GM19372 (cell line): ENCODE data around the gene FOXP1.

Experiments
- ATAC-seq: cut with Tn5 transposase; IDR thresholded peaks from one replicate; pipeline ENCODE4 v1.9.1; 2021; ENCODE audit warnings: mild to moderate bottlenecking, low read depth, moderate library complexity; ENCODE audit not compliant: unreplicated experiment

Gene FOXP1

DNA sequence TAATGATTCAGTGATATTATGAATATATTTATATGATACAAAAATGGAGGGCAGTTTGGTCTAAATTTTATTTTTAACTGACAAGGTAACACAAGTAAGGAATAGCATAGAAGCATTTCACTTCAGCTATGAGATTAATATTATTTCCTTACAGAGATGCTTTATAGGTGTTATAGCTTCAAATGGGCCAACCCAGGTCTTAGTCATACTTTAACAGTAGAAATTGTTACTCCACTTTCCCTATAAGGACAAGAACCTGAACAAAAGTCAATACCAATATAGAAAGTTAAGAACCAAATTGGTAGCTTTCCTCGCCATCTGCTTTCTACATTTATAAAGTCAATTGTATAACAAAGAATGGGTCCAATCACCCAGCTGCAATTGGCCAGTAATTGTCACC is 570.6 kb downstream of the FOXP1 start:
- no peak for ATAC-seq

DNA sequence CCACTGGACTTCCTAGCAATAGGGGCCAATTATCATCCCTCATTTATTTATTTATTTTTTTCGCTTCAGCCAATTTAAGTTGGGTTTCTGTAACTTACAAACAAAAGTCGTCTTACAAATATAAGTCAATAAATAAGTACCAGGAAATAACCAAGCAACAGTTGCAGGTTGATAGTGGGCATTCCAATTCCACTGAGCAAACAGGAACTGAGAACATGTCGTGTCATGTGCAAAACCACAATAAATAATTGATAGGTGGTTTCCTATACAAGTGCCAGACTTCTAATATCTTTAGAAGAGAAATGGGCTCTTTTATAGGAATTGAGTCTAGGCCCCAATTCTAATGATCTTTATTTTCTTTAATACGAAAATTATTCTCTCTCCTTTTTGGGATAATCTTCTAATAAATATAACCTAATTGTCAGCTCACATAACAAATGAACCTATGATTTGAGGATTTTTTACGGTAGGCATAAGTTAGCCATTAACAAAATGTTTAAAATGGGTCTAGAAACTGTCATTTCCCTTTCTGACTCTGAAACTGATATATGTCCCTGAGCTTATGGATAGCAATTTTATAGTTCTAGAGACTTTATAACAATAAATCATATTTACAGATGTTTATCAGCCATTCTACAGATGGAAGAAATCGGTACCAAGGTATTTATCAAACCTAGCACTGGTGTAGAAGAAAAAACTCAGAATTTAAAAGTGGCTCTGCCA is 571.8 kb downstream of the FOXP1 start:
- ATAC-seq: peak; percentile 72

DNA sequence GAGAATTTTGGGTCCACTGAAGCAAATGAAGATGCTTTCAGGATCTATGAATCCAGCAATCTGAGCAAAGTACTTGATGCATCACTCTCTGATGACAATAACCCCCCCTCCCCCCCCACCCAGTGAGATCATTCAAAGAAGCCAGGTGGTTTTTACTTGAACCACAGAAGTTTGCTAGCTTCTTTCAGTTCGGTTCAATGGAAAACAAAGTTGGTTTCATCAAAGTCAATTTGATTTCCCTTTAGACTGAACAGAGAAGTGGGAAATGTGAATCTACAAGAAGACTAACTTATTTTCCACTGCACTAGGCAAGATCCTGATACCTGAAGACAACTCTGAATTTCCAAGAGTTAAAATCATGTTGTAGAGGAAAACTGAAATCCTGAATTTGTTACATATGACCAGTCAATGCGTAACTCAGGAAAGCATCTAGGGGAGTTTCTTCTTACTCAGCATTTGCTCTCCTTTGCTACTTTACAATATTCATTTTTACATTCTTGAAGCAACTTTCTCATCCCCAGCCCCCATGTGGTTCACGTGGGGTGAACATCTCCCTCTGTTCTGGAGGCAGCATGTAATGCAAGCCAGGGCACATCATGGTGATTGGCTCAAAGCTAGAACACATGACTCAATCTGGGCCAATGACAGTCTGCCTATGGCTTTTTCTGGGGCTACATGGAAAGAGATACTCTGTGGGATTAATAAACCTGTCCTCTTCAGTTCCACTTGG is 572.6 kb downstream of the FOXP1 start:
- peak; percentile 74 for ATAC-seq

DNA sequence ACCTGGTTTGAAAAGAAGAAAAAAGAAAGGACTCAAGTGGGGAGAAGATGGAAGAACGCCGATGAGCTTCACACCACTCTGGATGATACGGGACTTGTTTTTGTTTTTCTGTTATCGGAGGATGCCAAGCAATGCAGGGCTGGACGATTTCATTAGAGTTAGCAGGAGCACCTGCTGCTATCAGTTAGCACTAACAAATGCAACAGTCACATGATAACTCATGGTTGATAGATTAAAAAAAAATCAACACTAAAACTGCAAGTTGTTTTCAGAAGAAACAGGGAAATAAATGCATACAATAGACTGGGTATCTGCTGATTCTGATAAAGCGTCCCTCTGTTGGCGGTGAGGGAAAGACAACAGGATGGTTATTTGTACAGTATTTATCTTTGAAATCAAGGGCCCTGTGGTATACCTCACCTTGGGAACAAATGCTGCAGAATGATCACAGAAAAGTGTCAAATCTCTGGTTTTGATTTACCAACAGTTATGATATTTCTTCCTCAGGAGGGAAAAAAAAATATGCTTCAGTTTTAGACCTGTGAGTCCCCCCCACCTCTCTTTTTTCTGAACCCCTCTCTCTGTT is 575.1 kb downstream of the FOXP1 start:
- ATAC-seq: no peak

DNA sequence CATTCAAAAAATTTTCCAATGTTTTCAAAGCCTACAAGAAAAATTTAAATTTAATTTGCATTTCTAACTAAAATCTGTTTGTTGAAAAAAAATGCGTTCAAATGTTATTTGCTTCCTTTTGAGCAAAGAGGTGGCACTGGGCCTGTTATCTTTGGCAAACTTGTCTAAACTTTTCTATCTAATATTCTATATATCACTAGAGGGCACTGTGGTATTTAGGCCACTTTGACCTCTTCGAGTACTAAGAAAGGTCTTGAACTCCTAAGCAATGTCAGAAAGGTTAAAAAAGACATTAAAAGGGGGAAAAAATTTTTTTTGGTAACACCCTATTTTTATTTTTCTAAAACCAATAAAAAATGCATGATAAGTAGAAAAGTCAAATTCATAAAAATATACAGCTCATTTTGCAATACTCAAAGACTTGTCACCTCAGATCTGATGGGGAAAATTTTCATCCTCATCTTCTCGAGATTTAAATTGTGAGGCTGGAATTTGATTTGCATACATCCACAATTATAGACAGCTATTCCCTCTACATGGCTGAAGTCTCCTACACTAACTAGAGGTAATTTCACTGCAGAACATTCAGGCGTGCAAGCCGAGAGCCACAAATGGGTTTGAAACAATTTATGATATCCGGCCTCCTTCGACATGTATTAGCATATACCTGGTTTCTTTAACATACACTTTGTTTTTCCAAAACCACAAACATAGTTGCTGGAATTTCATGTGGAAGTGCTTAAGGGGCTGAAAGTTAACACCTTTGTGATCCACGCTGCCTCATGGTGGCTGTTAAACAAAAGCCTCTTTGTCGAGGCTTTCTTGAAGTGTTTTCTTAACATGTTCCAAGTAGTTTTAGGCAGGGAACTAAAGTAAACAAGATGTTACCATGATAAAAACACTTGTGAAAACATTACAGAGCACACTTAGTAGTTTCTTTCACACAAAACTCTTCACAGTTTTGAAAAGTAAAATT is 576.4 kb downstream of the FOXP1 start:
- ATAC-seq: no peak

DNA sequence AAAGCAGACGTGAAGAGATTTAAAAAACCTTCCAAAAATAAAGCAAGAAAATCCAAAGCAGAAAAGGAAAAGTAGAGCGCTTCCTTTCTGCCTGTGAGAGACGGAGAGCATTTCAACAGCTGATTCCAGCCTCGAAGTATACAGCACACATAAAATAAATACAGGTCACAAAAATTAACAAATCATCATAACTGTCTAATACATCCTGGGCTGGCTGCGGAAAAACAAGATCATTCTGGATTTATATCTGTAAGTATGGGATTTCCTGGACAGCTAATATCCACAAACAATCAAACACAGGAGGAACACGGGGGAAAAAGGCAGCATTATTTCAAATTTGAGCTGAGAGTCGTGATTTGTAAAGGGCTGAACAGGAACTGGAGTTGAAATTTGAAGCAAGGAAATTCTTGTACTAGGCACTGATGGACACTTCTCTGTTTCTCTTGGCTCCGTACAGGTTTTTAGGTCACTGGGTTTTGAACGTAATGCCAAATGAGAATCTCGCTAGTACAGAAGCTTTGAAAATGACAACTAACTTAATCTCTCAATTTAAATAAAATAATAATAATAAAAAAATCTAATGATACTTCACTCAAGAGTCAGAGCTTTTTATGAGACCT is 577.7 kb downstream of the FOXP1 start:
- no peak for ATAC-seq

DNA sequence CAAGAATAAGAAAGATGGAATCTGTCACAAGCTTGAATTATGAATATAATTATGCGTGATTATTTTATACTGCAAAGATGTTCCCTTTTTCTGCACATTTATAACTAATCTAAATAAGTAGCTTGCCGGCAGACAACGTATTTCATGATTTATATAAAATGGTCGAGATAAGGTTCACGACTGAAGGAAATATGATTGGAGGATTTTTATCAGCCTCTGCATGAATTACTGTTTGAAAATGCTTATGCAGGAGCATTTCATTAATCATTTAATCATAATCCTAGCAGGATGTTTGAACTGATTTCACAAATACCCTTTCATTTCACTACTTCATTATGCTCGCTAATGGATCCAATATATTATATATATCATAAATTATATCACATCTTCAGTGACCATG is 580.0 kb downstream of the FOXP1 start:
- no peak for ATAC-seq

DNA sequence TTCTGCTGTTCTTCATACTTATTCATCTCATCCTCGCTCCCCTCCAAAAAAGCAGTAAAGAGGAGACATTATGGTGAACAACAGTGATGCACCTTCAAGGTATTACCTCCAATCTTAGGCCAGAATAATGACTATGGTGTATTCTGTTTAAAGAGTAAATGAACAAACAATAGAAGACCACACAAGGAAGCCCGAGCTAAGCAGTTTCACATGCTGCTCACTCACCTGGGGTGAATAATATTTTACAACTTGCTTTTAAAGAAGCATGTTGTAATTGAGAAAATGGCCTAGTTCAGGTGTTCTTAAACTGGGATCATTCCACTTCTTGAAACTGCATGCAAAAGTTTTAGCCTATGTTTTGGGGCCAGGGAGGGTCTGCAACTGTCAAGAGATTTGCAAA is 581.2 kb downstream of the FOXP1 start:
- ATAC-seq: no peak

DNA sequence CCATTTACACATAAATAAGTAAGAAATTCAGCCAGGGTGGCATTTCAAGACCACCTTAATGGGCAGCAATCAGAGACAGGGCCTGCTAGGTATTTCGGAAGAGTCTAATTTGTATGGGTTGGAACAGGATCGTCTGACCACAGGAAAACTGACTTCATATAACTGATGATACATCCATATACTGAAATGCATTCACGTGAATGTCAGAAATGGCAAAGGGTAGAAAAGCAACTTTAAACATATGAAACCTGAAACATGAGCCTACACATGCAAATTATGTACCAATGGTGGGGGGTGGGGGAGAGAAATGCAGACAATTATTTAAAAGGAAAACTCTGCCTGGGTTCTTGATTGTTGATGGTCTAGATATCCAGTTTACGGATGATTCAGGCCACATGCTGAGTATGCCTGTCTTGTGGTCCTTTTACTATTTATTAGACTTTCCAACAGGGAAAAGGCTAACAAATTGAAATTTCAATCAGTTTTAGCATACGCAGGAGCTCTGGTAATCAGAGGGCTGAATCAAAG is 582.2 kb downstream of the FOXP1 start:
- ATAC-seq: no peak

DNA sequence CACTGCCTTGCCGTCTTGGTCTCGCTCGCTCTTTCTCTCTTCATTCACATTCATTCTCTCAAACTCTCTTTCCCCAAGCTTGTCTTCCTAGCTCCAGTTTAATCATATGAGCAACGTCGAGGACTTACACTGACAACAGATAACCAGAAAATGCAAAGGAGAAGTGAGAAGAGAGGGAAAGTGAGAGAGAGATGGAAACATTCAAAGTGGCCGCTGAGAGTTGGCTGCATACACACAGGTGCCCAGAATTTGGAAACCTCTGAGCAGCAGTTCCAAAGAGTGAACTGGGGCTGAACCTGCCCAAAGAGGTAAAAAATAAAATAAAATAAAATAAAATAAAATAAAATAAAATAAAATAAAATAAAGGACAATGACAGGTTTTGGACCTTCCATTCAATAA is 583.0 kb downstream of the FOXP1 start:
- ATAC-seq: no peak

DNA sequence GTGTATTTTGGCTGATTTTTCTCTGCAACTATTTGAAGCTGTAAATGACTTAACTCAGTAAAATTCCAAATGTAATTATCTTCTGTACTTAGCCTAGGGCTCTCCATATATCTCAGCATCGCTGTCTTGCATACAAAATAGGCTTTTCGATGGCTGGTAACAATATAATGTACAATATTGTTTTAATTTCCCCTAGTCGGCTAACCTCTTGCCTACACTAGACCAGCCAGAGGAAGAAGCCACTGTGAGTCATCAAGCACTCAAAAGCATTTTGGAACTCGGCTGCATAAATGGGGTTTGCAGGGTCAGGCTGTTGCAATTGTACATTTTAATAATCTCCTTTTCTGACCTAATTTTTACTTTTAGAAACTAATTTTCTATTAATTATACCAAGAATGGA is 583.8 kb downstream of the FOXP1 start:
- ATAC-seq: no peak

DNA sequence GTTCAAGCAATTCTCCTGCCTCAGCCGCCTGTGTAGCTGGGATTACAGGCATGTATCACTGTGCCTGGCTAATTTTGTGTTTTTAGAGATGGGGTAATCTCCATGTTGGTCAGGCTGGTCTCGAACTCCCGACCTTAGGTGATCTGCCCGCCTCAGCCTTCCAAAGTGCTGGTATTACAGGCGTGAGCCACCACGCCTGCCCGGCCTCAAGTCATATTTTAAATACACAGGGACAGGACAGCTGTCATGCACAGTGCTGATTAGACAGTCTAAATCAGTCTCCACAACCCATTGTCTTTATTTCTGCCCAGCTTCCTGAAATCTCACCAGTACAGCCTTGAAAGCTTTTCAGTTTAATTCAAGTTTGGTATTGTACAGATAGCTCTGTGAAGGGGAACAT is 587.4 kb downstream of the FOXP1 start:
- no peak for ATAC-seq

DNA sequence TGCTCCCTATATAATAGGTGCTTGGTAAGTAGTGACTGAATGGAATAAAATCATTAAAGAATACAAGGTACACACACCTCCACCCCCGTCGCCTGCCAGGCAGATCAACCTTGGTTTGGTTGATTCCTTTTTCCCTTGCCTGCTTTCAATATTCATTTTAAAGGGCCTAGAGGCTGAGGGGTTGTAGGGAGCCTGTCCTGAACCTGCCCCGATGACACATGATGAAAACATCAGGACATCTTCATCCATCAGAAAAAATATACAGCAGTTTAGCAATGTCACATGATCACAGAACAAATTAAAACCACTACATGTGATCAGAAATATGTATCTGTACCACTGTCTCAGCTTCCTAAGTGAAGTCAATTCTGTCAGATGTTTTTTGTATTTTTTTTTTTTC is 588.9 kb downstream of the FOXP1 start:
- no peak for ATAC-seq

DNA sequence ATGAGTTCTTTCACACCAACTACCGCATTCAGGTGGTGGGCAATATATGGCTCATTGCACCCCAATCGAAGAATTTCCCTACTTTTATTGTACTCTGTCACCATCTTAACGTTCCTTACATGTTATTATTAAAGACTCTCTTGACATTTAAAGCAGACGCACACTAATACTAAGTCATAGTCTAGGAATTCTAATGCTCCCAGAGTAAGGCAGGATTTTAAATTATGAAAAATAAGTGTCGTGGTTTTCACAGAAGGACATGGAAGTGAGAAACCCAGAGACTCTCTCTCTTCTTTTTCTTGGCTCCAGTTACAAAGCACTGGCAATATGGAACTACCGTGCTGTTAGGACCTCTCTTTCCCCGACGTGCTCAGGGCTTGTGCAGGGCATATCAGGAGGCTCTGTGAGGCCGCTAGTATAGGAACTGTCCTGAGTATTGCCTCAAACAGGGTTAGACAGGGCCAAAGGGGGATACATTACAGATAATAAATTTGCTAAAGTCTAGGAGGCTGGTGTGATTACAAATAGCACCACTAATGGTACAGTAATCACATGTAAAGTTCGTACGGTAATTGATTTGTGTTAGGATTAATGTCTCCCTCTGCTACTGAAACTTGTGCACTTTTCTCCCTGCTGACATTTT is 590.8 kb downstream of the FOXP1 start:
- no peak for ATAC-seq

DNA sequence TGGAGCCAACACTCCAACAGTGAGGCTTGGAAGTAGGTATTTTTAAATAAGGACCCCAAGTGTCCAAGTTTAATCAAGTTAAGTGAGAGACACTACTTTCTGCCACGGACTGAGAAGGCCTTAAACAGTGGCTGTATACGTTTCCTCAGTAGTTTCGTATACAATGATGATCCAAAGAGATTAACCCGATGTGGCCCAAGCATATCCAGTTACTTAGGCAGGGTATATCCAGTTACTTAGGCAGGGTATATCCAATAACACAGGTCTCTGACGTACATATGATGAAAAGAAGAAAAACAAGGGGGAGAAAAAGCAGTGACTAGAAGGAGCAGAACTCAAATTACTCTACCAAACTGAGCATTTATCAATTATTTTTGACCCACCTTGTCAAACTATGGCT is 591.4 kb downstream of the FOXP1 start:
- no peak for ATAC-seq

DNA sequence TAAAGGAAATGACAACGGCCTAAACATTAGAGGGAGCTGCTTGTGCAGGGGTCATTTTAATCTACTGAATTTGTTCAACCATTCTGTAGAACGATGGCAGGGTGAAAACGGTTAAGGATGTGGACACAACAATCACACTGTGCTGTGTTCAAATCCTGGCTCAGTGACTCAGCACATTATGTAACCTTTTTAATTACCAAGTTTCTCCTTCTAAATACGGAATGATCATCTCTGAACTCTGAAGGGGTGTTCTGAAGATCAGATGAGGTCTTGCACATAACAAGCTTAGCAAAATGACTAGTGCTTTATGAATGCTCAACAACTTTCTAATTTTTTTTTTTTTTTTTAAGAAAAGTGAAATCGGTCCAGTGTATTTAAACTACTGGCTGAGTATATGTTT is 592.8 kb downstream of the FOXP1 start:
- no peak for ATAC-seq

DNA sequence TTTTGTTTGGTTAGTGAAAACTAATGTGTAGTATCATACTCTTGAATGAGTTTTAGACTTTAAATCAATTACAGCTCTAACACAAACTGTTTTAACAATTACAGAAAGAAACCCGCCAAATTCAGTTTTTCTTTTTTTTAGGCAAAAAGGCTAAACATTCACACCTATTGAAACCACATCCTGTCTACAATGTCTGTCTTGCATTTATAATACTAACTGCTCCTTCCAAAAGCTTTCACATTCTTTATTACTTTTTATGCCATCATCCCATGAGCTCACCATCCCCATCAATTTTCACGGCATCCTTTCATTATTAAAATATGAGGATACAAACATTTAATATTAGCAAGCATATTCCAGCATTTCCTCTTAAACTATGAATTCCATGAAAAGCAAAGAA is 593.3 kb downstream of the FOXP1 start:
- peak; percentile 69 for ATAC-seq

DNA sequence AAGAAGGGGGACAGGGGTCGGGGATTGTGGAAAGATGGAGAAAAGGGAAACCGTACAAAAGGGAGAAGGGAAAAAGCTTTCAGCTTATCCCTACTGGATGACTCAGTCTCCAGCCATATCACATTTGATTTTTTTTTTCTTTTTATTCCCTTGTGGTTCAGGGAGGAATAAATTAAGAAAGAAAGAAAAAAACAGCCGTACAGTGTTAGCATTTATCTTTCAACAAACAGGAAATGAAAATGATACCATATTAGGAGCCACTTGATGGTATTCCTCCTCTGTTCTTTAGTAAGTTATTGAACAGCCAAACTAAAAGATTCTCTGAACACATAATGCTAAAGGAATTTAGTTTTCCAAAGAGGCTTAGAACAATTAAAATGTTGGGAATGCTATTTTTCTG is 594.4 kb downstream of the FOXP1 start:
- ATAC-seq: no peak

DNA sequence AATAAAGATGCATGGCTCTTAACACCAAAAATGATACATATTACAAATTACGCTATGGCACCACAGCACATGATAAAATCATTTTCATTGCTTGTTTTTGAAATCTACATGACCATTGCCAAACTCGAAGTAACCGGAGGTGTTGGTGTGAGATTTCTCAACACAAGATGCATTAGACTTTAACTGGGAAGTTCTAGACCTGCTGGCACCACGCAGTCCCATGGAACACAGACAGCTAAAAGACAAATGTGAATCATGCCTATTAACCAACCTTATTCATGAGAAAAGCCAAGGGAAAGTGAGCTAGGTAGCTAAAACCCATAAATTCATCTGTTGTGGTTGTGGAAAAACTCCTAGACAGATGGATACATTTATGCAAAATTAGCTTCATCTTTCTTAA is 595.4 kb downstream of the FOXP1 start:
- ATAC-seq: no peak

DNA sequence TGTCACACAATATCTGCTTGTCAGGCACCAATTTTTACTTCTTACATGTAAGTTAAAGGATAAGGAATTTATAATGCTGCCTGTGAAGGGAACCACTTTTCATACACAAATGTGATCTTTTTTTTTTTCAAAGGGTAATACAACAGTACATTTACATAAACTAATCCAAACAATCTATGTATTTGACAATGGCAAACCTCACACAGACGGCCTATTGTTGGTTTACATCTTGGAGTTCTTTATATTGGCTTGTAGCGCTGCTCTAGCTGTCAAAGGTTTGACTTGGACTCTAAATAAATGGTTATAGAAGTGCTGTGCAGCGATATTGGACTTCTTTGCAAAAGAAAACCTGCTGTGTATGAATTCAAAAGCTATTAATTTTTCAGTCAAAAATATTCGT is 598.0 kb downstream of the FOXP1 start:
- no peak for ATAC-seq
